ENCODE results near the gene TMEM258.

Gene TMEM258

DNA sequence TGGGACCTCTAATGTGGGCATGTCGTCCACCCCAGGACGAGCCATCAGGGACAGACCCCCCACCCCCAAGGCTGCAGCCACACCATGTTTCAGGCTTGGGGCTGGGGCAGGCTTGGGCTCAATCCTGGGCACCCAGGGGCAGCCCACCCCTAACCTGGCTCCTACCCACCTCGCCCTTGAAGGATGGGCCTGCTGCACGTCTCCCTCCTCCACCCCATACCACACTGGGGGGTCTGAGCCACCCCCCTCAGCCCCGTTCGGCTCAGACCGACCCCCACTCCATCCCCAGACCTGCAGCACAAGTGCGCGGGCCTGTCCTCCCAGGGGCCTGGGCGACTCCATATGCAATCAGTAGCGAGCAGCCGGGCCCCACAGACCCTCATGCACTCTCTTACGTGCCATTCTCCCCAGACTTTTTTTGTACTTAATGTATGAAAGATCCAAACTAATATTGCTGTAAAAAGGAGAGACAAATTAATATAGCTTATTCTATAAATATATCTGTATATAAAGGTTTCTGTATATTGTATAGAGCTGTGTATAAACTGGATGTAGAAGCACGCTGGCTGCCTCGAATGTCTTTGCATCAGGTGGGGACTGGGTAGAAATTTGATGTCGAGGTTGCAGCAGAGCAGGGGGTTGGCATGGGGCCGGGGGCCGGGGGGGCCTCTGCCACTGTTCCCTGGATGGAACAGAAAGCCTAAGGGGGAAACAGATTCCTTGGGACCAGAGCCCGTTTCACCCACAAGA, 45.8 kb downstream of the TMEM258 start:
- TF ChIP-seq, protein P1, sequence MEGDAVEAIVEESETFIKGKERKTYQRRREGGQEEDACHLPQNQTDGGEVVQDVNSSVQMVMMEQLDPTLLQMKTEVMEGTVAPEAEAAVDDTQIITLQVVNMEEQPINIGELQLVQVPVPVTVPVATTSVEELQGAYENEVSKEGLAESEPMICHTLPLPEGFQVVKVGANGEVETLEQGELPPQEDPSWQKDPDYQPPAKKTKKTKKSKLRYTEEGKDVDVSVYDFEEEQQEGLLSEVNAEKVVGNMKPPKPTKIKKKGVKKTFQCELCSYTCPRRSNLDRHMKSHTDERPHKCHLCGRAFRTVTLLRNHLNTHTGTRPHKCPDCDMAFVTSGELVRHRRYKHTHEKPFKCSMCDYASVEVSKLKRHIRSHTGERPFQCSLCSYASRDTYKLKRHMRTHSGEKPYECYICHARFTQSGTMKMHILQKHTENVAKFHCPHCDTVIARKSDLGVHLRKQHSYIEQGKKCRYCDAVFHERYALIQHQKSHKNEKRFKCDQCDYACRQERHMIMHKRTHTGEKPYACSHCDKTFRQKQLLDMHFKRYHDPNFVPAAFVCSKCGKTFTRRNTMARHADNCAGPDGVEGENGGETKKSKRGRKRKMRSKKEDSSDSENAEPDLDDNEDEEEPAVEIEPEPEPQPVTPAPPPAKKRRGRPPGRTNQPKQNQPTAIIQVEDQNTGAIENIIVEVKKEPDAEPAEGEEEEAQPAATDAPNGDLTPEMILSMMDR (conservative IDR thresholded peaks at IDR 0.05; ENCODE audit: low read depth, low read length): no peak
- no peak overlapping the region for H3K4me3 ChIP-seq (ENCODE audit: low read length)
- no peak for DNase-seq (ENCODE audit: low read depth)

DNA sequence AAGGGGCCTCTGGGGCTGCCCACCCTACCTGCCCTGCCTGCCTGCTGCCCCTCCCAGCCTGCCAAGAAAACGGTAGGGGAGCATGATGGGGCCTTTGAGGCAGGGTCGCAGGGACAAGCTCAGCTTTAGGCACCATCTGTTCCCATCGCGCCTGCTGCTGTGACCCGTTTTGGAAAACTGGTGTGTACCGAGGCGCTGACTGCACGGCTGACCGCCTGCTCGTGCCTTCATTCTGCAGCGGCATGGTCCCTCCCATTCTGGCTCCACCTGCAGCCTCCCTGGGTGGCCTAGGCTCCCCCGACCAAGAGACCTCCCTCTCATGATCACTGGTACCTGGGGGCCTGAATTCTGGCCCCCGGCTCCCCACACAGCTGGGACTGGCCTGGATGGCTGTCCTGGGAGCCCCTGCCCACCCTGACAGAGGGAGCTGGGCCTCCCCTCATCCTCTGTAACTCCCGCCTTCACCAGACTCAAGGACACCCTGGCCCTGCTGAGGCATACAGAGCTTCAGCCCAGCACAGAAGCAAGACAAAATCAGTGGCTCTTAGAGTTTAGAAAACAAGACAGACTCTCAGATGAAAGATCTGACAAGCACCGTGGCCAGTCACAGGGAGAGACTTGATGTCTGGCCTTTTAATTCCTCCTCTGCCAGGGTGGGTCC, 46.5 kb downstream of the TMEM258 start:
- DNase-seq (ENCODE audit: low read depth): no peak
- no peak overlapping the region for H3K4me3 ChIP-seq (ENCODE audit: low read length)
- TF ChIP-seq, protein P1 (conservative IDR thresholded peaks at IDR 0.05; ENCODE audit: low read depth, low read length): no peak

DNA sequence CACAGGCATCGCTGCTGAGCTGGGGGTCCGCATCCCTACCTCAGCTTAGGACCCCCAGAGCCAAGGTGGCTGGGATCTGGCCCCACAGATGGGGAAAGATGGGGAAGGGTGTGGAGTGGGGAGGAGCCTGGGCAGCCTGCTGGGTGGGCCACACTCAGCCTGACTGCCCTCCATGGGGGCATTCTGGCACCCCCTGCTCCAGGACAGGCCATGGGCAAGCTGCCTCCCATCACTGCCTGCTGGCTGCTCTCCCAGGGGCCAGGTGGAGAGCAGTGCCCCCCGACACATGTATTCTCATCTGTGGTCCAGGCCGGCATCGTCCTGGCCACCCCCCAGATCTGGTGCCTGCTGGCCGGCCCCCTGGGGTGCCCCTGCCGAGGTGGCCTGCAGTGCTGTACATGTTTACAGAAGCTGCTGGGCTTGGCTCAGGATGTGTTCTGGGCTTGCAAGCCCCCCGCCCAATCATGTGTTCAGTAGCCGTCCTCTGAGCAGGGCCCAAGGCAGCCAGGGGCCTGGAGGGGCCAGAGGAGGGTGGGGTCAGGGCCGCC, 47.7 kb downstream of the TMEM258 start:
- TF ChIP-seq, protein P1 (conservative IDR thresholded peaks at IDR 0.05; ENCODE audit: low read depth, low read length): no peak
- DNase-seq (ENCODE audit: low read depth): no peak
- no peak overlapping the region for H3K4me3 ChIP-seq (ENCODE audit: low read length)

- no peak overlapping the region for H3K4me3 ChIP-seq (ENCODE audit: low read length)
- no peak for DNase-seq (ENCODE audit: low read depth)
- TF ChIP-seq, protein P1 (conservative IDR thresholded peaks at IDR 0.05; ENCODE audit: low read depth, low read length): no peak
Measured at GRCh38 chr11:61744181-61744580, 48.2 kb downstream of the TMEM258 start.

DNA sequence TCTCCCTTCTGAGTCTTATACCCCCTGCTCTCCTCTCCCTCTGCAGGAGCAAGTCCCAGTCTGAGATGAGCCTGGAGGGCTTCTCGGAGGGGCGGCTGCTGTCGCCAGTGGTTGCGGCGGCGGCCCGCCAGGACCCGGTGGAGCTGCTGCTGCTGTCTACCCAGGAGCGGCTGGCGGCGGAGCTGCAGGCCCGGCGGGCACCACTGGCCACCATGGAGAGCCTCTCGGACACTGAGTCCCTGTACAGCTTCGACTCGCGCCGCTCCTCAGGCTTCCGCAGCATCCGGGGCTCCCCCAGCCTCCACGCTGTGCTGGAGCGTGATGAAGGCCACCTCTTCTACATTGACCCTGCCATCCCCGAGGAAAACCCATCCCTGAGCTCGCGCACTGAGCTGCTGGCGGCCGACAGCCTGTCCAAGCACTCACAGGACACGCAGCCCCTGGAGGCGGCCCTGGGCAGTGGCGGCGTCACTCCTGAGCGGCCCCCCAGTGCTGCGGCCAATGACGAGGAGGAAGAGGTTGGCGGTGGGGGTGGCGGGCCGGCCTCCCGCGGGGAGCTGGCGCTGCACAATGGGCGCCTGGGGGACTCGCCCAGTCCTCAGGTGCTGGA, 48.8 kb downstream of the TMEM258 start:
- no peak for DNase-seq (ENCODE audit: low read depth)
- no peak overlapping the region for H3K4me3 ChIP-seq (ENCODE audit: low read length)
- TF ChIP-seq, protein P1 (conservative IDR thresholded peaks at IDR 0.05; ENCODE audit: low read depth, low read length): no peak

- DNase-seq (ENCODE audit: low read depth): no peak
- H3K4me3 ChIP-seq (ENCODE audit: low read length): no peak overlapping the region
- TF ChIP-seq, protein P1 (conservative IDR thresholded peaks at IDR 0.05; ENCODE audit: low read depth, low read length): no peak
Measured at GRCh38 chr11:61742391-61742790, 50.0 kb downstream of the TMEM258 start.

Data from retinal pigment epithelial cell (primary cell).